HG03095 (cell line): Measurements from ENCODE around the gene DUSP1.

Experiments used
- ATAC-seq: cut with Tn5 transposase; IDR thresholded peaks from one replicate; pipeline ENCODE4 v1.9.1; 2021; ENCODE audit warnings: moderate library complexity; ENCODE audit not compliant: unreplicated experiment

The DUSP1 gene

DNA sequence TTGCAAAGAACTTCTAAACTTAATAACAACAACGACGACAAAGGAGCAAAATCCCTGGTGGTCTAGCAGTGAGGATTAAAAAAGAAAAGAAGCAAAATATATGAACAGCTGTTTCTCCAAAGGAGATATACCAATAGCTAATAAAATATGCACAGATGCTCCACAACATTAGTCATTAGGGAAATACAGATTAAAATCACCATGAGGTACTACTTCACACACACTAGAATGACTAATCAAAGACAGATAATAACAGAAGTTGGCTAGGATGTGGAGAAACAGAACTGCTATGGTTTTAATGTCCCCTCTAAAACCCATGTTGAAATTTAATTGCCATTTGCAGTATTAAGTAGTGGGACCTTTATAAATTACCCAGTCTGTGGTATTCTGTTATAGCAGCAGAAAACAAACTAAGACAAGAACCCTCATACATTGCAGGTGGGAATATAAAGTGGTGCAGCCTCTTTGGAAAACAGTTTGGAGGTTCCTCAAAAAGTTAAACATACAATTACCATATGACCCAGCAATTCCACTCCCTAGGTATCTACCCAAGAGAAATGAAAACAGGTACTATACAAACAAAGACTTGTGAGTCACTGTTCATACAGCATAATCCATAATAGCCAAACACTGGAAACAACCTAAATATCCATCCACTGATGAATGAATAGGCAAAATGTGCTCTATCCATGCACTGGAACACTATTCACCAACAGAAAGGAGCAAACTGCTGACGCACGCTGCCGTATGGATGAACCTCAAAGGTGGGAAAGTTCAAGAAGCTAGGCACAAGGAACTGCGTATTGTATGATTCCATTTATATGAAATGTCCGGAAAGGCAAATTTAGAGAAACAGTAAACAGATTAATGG lies 11.4 kb upstream of the DUSP1 start:
- no peak for ATAC-seq

DNA sequence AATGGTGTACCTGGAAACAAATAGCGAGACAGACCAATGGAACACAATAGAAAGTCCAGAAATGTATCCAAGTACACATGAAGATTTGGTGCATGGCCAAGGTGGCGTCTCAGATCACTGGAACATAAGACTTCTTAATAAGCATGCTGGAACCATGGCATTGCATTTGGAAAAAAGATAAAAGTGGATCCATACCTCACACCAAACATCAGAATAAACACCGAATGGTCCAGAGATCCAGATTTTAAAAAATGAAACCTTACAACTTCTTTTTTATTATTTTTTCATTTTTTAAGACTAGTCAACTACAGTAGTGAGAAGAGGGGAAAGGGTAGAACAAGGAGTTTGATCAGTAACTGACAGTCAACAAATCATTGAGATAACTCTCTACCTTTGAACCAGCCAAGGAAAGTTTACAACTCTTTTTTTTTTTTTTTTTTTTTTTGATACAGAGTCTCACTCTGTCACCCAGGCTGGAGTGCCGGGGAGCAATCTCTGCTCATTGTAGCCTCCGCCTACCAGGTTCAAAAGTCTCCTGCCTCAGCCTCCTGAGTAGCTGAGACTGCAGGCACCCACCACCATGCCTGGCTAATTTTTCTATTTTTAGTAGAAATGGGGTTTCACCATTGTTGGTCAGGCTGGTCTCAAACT lies 8.8 kb upstream of the DUSP1 start:
- ATAC-seq, result no peak

DNA sequence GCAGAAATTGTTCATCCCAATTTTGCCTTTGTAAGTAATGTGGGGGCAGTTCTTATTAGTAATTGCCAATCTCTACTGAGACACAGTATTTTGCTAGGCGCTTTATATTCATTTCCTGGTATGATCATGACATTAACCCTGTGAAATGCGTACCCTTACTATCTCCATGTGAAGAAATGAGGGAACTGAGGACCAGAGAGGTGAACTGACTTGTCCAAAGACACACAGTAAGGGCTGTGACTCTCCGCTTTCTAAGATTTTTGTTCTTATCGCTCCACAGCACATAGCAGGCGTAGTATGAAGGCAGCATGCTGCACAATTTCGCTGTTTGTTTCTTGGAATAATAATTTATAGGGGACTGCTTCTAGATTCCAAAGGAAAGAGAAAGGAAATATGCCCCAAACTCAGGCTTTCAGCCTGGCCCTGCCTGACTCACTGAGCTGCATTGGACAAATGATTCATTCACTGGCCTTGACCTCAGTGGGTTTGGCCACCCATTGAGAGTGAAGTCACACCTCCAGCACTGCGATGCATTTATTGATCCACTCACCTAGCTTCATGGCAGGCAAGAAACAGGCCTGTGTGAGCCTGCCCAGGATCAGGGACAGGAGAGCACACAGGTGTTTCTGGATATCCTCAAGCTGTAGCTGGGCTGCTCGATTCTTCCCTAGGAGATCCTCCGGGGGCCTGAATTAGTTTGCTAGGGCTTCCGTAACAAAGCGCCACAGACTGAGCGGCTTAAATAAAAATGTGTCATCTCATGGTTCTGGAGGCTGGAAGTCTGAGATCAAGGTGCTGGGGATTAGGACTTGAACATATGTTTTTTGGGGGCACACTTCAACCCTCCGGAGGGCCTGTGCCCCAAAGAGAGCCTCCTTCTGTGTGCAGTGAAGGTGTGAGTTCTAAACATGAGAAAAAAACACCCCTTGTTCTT lies 7.2 kb upstream of the DUSP1 start:
- ATAC-seq, result peak; percentile 14

DNA sequence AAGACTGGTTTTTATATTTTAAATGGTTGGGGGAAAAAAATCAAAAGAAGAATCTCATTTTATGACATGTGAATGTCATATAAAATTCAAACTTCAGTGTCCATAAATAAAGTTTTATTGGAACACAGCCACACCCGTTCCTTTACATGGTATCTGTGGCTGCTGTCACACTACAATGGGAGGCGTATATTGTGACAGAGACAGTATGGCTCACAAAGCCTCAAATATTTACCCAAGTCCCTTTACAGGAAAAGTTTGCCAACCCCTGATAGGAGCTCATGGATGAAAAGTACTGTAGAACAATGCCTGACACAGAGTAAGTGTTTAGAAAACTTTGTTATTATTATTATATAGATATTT lies 5.2 kb upstream of the DUSP1 start:
- ATAC-seq, result no peak

DNA sequence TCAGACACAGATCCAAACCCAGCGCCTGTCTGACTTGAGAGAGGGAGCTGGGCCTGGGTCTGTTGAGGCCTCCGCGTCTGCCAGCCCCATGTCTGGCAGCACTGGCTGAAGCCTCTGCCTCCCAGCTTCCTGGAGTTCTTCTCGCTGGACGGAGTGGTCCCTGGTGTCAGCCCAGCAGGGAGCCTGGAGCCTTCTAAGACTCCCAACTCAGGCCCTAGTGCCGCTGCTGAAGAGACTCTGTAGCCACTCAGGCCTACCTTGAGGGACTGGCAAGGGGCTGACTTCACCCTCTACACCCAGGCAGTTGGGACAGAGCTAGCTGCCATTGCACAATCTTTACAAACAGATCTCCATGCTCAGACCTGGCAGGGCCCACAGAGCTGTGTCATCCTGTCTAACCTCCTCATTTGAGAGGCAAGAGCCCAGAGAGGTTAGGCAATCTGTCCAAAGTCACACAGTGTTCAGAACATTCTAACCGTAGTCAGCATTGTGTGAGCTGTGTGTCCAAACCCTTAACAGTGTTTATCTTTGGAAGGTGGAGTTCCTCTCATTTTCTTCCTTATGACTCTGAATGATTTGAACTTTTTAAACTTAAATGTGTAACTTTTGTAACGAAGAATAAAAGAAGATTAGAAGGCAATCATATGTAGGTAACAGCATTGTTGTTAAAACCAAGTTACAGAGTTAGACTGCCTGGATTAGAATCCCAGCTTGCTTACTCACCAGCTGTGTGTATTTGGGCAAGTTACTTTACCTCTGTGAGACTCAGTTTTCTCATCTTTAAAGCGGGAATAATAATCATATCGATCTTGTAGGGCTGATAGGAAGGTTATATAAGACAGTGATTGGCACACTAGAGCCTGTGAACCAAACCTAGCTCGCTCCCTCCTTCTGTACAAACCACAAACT lies 4.6 kb upstream of the DUSP1 start:
- ATAC-seq, result no peak

DNA sequence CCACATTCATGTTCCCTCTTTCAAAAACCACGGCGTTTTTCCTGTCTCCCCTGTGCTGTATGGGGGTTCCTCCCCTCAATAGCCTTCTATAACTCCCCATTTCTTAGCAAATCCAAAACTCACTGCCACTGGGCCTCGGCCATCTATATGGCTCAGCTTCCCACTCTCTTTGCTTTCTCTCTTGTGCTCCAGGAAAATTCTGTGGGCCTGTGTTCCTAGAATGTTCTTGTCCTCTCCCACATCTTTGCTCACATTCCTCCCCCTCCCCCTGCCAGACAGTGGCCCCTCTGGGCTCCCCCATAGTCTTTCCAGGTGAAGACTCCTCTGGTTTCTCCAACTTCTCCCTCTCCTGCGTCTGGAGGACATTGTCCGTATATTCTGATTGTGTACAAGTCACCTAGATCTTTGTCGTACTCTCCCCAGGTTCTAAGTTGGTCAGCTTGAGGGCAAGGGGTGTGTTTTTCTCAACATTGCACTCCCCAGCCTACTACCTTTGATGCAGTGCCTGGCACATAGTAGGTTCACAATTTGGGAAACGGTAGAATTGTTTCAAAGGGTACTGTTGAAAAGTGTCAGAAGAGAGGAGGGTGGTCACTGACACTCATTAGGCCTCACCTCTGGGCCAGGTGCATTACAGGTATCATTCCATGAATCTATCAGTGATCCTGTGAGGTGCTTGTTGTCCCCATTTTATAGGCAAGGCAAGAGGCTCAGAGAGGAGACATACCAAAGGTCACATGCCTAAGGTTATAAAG lies 3.7 kb upstream of the DUSP1 start:
- no peak for ATAC-seq

DNA sequence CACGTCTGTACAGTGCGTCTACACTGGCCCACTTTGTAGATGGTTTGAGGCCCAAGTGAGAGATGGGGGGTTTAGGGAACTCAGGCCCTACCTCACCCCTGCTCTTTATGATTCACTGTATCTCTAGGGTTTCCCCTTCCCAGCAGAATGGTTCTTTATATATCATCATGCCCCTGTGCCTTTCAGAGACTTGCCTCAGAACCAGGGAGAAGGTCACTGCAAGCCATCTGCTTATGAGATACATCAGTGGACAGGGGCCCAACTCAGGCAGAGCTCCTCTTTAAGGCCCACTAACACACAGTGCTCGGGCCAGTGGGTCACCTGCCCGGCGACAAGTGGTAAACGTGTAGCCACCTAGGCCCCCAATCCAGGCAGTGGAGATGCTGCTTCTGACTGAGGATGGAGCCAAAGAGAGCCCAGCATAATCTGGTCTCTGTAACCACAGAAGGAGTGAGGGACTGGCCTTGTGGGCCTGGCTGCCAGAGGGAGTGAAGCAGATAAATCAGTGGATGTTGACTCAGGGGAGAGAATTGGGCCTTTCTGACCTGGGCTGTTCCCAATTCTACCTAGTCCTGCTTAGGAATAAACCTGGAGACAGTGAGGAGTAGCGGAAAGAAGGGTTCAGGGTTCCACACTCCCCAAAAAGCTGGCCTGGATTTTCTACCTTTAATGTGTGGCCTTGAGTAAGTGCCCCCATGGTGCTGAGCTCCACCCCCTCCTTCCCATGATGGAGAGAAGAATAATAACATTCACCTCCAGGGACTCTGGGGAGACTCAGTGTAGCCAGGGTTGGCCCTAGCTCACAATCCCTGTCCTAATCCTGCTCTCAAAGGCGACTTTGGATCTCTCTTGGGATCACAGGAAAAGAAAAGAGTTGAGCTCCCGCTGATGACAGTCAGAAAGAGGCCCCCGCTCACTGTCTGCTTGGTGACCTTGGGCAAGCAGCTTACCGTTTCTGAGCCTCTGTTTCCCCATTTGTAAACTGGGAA lies 2.8 kb upstream of the DUSP1 start:
- no peak for ATAC-seq

DNA sequence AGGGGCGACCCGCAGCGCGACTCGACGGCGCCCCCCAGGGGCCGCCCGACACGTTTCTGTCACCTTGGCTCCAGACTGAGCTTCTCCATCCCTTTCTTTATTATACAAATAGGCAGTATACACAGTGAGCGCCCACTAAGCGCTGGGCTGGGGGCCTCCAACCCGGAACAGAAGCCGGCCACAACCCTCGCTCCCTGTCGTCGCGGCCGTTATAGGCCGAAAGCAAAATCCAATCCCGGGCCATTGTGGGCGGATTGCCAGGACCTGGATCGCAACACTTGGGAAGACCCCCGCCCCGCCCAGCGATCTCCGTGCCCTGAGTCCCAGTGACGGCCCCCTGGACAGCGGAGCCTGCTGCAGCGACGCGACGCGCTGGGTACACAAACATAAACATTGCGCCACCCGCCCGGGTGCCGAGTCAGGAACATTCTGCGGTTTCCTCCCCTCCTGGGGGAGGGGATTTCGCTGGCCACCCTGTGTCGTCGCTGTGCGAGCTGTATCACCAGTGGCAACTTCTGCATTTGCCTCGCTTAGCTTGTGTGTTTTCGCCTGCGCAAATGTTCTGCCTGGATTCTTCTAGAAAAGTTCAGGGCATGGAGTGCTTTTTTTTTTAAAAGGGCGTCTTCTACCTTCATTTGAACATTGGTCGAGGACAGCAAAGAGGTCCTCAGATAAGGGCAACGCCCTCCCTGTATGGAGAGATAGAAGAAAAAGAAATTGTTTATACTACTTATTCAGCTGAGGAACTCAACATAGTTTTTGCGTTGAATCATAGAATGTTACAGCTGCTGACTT lies 1.3 kb upstream of the DUSP1 start:
- ATAC-seq, result peak; percentile 21

DNA sequence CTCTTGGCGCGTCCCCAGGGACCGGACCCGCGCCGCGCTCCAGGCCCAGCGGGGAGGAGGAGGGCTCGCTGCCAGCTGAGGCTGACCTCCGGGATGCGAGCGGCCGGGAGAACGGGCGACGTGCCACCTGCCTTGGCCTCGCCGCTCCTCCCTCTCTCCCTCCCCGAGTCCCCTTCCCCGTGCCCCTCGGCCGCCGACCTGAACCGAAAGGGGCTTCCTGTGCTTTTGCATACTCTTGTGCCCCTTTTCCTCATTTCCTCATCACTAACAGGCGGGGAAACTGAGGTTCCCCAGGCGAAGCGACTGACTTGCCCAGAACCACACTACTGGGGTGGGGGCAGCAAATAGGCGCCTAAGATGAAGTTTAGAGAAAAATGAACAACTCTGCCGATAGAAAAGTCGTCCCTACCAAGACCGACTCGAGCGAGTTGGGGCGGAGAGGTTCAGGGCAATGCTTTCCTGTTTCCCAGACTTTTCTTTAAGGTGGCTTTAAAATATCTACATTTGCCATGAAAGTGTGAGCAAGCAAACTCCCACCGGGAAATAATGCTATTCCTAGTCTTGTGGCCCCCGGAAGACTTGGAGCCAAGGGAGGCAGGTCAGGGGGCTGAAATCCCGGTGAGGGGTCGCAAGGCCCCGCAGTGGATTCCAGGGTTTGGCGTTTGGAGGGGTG lies 580 bp upstream of the DUSP1 start:
- ATAC-seq, result no peak

DNA sequence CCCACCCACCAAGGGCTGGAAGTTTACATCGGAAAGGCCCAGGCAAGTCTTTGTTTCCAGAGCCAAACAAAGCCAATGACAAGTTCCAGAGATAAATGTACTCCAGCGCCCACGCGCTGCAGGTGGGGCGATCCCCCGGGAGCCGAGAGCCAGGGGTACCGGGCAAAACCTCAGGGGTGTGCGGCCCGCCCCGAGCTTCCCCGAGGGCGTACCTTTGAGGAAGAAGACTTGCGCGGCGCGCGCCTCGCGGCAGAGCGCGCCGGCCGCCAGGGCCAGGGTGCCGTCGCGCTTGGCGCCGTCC lies 671 bp downstream of the DUSP1 start:
- ATAC-seq, result no peak

DNA sequence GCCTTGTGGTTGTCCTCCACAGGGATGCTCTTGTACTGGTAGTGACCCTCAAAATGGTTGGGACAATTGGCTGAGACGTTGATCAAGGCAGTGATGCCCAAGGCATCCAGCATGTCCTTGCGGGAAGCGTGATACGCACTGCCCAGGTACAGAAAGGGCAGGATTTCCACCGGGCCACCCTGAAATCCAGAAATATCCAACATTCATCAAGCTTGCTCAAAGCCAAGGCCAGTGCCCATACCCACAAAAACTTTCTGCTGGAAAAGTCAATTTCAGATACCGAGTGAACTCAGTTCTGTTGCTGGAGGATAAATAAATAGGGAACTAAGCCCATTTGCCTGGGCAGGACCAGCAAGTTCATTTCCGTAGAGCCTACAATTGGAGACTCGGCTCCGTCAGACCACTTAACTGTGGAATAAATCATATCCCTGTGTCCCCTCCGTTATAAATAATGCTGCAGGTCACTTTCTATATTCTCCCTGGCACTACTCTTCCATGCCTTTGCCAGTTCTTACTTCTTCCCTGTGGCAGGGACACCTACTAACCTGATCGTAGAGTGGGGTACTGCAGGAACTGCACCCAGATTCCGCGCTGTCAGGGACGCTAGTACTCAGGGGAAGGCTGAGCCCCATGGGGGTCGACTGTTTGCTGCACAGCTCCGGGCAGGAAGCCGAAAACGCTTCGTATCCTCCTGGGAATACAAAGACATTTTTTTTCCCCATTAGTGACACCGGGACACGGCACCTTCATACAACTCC lies 1.2 kb downstream of the DUSP1 start:
- no peak for ATAC-seq

DNA sequence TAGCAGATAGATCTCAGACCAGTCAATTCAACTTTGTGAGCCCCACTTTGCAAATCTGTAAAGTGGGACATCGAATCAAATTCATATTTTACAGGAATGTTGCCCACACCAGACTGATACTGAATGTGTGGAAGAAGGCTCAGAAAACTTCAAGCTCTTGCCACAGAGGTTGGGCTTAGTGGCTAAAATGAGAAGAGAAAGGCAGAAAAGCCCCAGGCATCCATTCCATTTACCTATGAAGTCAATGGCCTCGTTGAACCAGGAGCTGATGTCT lies 1.7 kb downstream of the DUSP1 start:
- ATAC-seq, result no peak

DNA sequence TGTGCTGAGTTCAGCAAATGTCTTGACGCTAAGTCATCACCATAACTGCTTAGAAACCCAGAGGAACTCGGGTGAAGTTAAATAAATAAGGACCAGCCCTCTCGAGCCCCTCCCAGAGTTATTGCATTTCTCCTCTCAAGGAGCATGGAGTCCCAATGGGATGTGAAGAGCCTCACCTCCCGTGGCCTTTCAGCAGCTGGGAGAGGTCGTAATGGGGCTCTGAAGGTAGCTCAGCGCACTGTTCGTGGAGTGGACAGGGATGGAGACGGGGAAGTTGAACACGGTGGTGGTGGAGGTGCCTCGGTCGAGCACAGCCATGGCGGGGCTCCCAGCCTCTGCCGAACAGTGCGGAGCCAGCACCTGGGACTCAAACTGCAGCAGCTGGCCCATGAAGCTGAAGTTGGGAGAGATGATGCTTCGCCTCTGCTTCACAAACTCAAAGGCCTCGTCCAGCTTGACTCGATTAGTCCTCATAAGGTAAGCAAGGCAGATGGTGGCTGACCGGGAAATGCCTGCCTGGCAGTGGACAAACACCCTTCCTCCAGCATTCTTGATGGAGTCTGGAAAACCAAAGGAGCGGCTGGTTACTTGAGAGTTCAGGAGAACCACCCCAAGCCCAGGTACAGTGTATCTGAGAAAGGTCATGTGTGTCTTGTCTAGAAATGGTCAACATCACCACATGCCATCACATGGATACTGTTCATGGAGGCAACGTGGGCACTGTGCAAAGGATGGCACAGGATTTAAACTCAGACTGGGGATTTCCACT lies 2.2 kb downstream of the DUSP1 start:
- ATAC-seq, result no peak

DNA sequence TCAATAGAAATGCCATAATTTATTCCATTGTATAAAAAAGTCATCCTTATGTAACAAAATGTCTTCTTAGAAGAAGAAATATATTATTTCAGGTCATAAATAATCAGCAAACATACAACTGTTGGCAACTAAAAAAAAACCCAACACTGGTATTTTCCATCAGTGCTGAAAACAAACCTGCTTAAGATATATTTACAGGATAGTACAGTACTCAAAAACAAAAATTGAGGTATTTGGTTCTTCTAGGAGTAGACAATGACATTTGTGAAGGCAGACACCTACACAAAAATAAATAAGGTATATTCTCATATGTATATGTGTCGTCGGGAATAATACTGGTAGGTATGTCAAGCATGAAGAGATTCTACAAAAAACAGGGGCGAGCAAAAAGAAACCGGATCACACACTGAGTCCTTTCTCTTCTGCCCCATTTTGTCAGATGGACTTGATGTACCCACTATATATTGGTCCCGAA lies 2.9 kb downstream of the DUSP1 start:
- no peak for ATAC-seq

DNA sequence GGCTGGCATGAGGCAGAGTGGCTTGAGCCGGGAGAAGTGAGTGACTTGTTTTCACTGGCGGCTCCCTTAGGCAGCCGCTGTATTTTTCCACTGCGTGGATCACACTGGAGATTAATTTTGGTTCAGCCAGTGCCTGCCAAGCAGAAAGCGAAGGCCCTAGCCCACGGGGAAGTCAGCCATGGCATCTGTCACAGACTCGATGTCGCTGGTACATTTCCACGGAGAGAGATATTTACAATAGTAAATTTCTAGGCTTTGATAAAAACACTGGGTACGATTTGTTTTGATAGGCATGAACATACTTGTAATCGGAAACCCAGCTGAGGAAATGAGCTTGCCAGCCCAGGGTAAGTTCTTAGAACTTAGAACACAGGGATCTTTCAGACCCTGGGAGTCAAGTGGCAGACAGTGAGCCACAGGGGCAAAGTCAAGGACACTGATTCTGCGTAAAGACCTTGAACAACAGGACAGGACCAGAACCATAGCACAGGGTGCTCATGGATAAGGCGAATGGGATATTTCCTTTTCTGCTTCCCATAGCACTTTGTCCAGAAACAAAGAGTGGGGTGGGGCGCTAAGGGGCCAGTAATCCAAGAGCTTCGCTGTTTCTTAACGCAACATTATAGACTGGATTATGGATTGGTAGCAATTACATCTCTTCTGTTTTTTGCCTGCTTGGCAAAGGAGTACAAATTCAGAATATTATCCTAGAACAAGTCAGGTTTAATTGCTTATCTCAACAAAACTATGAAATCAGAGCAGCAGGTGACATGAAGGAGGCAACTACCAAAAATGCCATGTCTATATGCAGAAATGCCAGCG lies 4.5 kb downstream of the DUSP1 start:
- ATAC-seq, result no peak
